WTC11 (cell line): ENCODE results near the gene ERFL.

Source experiments
- ATF2 ChIP-seq: sonication (generic); formaldehyde crosslinking; IDR thresholded peaks from 2 replicates; pipeline ENCODE4 v1.8.1; 2022; ENCODE audit warnings: low read depth, missing genetic modification reagents, borderline replicate concordance
- ATF3 ChIP-seq: sonication (generic); formaldehyde crosslinking; conservative IDR thresholded peaks from 2 replicates; pipeline ENCODE4 v1.8.1; 2022; ENCODE audit warnings: mild to moderate bottlenecking, missing genetic modification reagents
- CTCF ChIP-seq: fragments of 200-600 bp; IDR thresholded peaks from 2 replicates; pipeline ENCODE4 v1.8.0; 2022; ENCODE audit warnings: antibody characterized with exemption
- E2F5 ChIP-seq: sonication (generic); formaldehyde crosslinking; IDR thresholded peaks from 2 replicates; pipeline ENCODE4 v1.8.1; 2022; ENCODE audit warnings: mild to moderate bottlenecking, moderate library complexity, missing genetic modification reagents
- ETV6 ChIP-seq: sonication (generic); formaldehyde crosslinking; IDR thresholded peaks from 2 replicates; pipeline ENCODE4 v1.8.1; 2022; ENCODE audit warnings: mild to moderate bottlenecking, missing genetic modification reagents
- IRF2 ChIP-seq: sonication (generic); formaldehyde crosslinking; IDR thresholded peaks from 2 replicates; pipeline ENCODE4 v1.8.0; 2022; ENCODE audit warnings: low read depth, missing genetic modification reagents, borderline replicate concordance
- JUN ChIP-seq: sonication (generic); formaldehyde crosslinking; IDR thresholded peaks from 2 replicates; pipeline ENCODE4 v1.8.0; 2023; ENCODE audit warnings: mild to moderate bottlenecking, missing genetic modification reagents
- PREB ChIP-seq: sonication (generic); formaldehyde crosslinking; IDR thresholded peaks from 2 replicates; pipeline ENCODE4 v1.8.1; 2022; ENCODE audit warnings: mild to moderate bottlenecking, missing genetic modification reagents, moderate library complexity, borderline replicate concordance
- PRRX2 ChIP-seq: fragments of 250-450 bp; sonication (Bioruptor Pico); IDR thresholded peaks from 2 replicates; pipeline ENCODE4 v1.8.0; 2021; ENCODE audit warnings: mild to moderate bottlenecking
- TEAD4 ChIP-seq: sonication (generic); formaldehyde crosslinking; IDR thresholded peaks from 2 replicates; pipeline ENCODE4 v1.8.0; 2022; ENCODE audit warnings: mild to moderate bottlenecking, missing genetic modification reagents
- ZBTB43 ChIP-seq: sonication (generic); formaldehyde crosslinking; IDR thresholded peaks from 2 replicates; pipeline ENCODE4 v1.8.1; 2023; ENCODE audit warnings: mild to moderate bottlenecking, missing genetic modification reagents
- ZNF121 ChIP-seq: sonication (generic); formaldehyde crosslinking; IDR thresholded peaks from 2 replicates; pipeline ENCODE4 v1.8.0; 2023; ENCODE audit warnings: missing genetic modification reagents
- ZNF232 ChIP-seq: sonication (generic); formaldehyde crosslinking; IDR thresholded peaks from 2 replicates; pipeline ENCODE4 v1.8.0; 2022; ENCODE audit warnings: mild to moderate bottlenecking, missing genetic modification reagents

- TF ChIP-seq JUN (CRISPR knock-in tag) (no peak), ATF3 (CRISPR knock-in tag) (no peak), CTCF (no peak), ETV6 (CRISPR knock-in tag) (no peak), E2F5 (CRISPR knock-in tag) (no peak), PRRX2 (CRISPR knock-in tag) (no peak), ZNF121 (CRISPR knock-in tag) (no peak), PREB (CRISPR knock-in tag) (no peak), ZNF232 (CRISPR knock-in tag) (no peak), ATF2 (CRISPR knock-in tag) (no peak), IRF2 (CRISPR knock-in tag) (no peak), TEAD4 (CRISPR knock-in tag) (no peak), ZBTB43 (CRISPR knock-in tag) (no peak)
Measured at GRCh38 chr19:41932259-41932719, 4.0 kb upstream of the ERFL start.
